Measurements from ENCODE around the gene ATXN3. TPM values are rescaled to one million over a fixed set of nuclear protein-coding genes. Genes with fewer than 3 reads are reported as not detected.

The ATXN3 gene
- 34.2 and 67.0 TPM in 2 replicates for total RNA-seq

DNA sequence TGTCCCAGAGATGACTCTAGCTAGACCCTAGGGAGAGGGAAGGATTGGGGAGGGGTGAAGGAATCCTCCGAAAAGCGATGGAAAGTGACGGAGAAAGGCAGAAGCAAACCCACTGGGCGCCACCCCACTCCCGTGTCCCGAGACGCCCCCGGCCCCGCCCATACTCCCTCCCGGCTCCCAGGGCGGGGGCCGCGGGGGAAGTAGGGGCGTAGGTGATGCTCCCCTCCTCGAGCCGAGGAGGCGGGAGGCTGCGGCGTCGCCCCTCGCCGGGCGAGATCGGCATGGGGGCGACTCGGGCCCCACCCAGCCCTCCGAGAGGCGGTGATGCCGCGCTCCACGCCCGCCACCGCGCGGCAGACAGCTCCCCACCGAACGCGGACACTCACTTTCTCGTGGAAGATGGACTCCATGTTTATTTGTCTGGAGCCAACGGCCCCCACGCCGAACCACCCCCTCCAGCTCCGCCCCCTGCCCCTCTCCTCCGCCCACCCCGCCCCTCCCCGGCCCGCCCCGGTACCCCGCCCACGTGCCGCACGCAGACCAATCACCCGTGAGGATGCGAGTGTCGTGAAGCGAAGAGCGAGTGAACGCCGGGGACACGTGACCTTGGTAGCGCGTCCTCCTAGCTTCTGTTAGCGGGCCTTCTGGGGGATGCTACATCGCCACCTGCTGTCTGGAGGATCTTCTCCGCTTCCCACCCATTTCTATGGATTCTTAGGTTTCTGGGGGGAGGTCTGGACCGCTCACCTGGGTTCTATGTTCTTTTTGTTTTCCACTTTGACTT lies at the start of gene ATXN3:
Gene ATXN3, minus strand, starts transcription at position 440 of the 784 bp plus-strand sequence. Its CDS starts 30 bp downstream, at position 410.
- DNase-seq (ENCODE audit: low read depth) = peak; percentile 93
- Histone ChIP-seq H3K36me3 (ENCODE audit: control insufficient read depth, insufficient read depth, low read length) (no peaks in the 10 kb centered on the region), H3K4me3 (ENCODE audit: low read depth, low read length) (peak within 1 kb of the TSS; percentile 96), H3K27me3 (ENCODE audit: control insufficient read depth, insufficient read depth, low read length) (no peaks in the 10 kb centered on the region)
- TF ChIP-seq, protein P1, sequence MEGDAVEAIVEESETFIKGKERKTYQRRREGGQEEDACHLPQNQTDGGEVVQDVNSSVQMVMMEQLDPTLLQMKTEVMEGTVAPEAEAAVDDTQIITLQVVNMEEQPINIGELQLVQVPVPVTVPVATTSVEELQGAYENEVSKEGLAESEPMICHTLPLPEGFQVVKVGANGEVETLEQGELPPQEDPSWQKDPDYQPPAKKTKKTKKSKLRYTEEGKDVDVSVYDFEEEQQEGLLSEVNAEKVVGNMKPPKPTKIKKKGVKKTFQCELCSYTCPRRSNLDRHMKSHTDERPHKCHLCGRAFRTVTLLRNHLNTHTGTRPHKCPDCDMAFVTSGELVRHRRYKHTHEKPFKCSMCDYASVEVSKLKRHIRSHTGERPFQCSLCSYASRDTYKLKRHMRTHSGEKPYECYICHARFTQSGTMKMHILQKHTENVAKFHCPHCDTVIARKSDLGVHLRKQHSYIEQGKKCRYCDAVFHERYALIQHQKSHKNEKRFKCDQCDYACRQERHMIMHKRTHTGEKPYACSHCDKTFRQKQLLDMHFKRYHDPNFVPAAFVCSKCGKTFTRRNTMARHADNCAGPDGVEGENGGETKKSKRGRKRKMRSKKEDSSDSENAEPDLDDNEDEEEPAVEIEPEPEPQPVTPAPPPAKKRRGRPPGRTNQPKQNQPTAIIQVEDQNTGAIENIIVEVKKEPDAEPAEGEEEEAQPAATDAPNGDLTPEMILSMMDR (IDR thresholded peaks at IDR 0.05; ENCODE audit: insufficient read depth, low read length, severe bottlenecking) = peak; percentile 84
- FAIRE-seq = no peak

DNA sequence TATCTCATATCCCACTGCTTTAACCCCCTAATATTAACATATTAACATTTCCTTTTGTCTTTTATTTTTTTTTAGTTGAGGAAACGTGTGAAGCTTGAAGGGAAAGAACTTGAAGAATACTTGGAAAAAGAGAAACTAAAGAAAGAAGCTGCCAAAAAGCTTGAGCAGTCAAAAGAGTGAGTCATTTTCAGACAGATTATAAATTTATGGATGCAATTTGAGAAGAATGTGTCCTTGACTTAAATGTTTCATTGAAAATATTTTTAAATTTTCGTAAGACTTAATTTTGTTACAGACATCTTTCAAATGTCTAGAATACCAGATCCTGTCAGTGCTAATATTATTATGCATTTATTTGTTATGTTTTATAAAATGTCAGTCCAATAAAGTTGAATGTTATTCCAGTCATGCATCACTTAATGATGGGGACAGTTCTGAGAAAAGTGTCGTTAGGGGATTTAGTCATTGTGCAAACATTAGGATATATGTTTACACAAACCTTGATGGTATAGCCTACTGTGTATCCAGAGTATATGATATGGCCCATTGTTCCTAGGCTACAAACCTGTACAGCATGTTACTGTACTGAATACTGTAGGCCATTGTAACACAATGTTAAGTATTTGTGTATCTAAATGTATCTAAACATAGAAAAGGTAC lies 48.0 kb upstream of the ATXN3 start:
- DNase-seq (ENCODE audit: low read depth) (peak; percentile 11), FAIRE-seq (no peak)
- no peak overlapping the region for H3K4me3 ChIP-seq (ENCODE audit: low read depth, low read length)
- H3K27me3 ChIP-seq (ENCODE audit: control insufficient read depth, insufficient read depth, low read length) = no peaks in the 10 kb centered on the region
- peaks cover 8% of the 10 kb centered on the region for H3K36me3 ChIP-seq (ENCODE audit: control insufficient read depth, insufficient read depth, low read length)
- TF ChIP-seq, protein P1 (IDR thresholded peaks at IDR 0.05; ENCODE audit: insufficient read depth, low read length, severe bottlenecking) = no peak

DNA sequence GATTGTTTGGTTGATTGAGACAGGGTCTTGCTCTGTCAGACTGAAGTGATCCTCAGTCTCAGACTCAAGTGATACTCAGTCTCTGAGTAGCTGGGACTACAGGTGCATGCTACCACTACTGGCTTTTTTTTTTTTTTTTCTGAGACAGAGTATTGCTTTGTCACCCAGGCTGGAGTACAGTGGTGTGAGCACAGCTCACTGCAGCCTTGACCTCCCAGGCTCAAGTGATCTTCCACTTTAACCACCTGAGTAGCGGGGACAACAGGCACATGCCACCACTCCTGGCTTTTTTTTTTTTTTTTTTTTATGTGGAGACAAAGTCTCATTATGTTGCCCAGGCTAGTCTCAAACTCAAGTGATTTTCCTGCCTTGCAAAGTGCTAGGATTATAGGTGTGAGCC lies 47.2 kb upstream of the ATXN3 start:
- Histone ChIP-seq H3K27me3 (ENCODE audit: control insufficient read depth, insufficient read depth, low read length) (no peaks in the 10 kb centered on the region), H3K36me3 (ENCODE audit: control insufficient read depth, insufficient read depth, low read length) (peaks cover 8% of the 10 kb centered on the region), H3K4me3 (ENCODE audit: low read depth, low read length) (no peak overlapping the region)
- FAIRE-seq (no peak), DNase-seq (ENCODE audit: low read depth) (no peak)
- TF ChIP-seq, protein P1 (IDR thresholded peaks at IDR 0.05; ENCODE audit: insufficient read depth, low read length, severe bottlenecking) = no peak

DNA sequence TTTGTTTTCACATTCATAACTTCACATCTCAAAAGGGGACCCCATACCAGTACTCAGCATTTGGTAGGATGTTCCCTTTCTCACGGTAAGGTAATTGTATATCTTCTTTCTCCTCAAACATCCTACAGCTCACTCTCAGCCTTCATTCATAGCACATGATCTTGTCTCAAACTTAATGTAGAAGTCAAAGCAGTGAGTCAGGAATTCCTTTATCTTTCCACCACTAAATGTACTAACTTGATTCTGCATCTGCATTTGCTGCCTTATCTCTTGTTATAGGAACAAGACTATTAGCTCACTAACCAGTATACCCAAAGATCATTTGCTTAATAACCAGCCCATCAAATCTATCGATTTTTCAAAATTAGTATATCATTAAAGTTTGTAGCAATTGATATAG lies 38.3 kb upstream of the ATXN3 start:
- TF ChIP-seq, protein P1 (IDR thresholded peaks at IDR 0.05; ENCODE audit: insufficient read depth, low read length, severe bottlenecking) = no peak
- H3K36me3 ChIP-seq (ENCODE audit: control insufficient read depth, insufficient read depth, low read length) = peaks cover 11% of the 10 kb centered on the region
- FAIRE-seq (no peak), DNase-seq (ENCODE audit: low read depth) (no peak)
- H3K27me3 ChIP-seq (ENCODE audit: control insufficient read depth, insufficient read depth, low read length) = no peaks in the 10 kb centered on the region
- no peak overlapping the region for H3K4me3 ChIP-seq (ENCODE audit: low read depth, low read length)

DNA sequence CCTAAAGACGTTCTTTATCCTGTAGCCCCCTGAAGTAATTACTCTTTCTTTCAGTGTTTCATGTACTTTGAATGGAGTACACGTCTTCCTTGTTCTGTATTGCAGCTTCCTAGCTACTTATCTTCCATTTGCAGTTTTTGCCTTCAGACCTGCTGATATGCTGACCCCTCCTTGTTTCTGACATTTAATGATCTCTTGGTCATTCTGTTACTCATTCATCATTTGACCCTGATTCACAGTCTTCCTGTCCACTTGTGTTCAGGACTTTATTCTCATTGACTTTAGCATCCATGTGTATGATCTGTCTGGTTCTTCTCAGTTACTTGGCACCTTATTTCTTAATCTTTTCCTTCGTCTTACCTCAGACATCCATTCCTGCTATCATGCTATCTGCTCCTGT lies 37.6 kb upstream of the ATXN3 start:
- DNase-seq (ENCODE audit: low read depth) = no peak
- H3K27me3 ChIP-seq (ENCODE audit: control insufficient read depth, insufficient read depth, low read length) = no peaks in the 10 kb centered on the region
- no peak for FAIRE-seq
- peaks cover 11% of the 10 kb centered on the region for H3K36me3 ChIP-seq (ENCODE audit: control insufficient read depth, insufficient read depth, low read length)
- TF ChIP-seq, protein P1 (IDR thresholded peaks at IDR 0.05; ENCODE audit: insufficient read depth, low read length, severe bottlenecking) = no peak
- no peak overlapping the region for H3K4me3 ChIP-seq (ENCODE audit: low read depth, low read length)
